BE2C (cell line): Measurements from ENCODE around the gene MFN2.

Source experiments
- DNase-seq: peaks from one replicate; pipeline ENCODE4 v3.0.0-alpha.2; 2020
- H3K27me3 ChIP-seq: fragments of 250-450 bp; sonication (Bioruptor Pico); 2 replicates; pipeline ENCODE4 v1.5.1; 2020; ENCODE audit warnings: mild to moderate bottlenecking
- H3K36me3 ChIP-seq: fragments of 250-450 bp; sonication (Bioruptor Pico); 2 replicates; pipeline ENCODE4 v1.5.1; 2020; ENCODE audit warnings: mild to moderate bottlenecking
- H3K4me1 ChIP-seq: fragments of 250-450 bp; sonication (Bioruptor Pico); 2 replicates; pipeline ENCODE4 v1.5.1; 2020
- H3K4me3 ChIP-seq: 2 replicates; pipeline ENCODE4 v1.5.1; 2011; ENCODE audit warnings: low read depth, low read length
- H3K9me3 ChIP-seq: fragments of 250-450 bp; sonication (Bioruptor Pico); 2 replicates; pipeline ENCODE4 v1.5.1; 2020
- TF ChIP-seq, protein P1 (sequence below): IDR thresholded peaks from 2 replicates; pipeline ENCODE4 v1.5.1; 2012; ENCODE audit warnings: mild to moderate bottlenecking, low read depth, low read length

The MFN2 gene

GRCh38 chr1:11980676-11980972, 380 bp downstream of the MFN2 start:
- Histone ChIP-seq H3K36me3 (peaks cover 13% of the 10 kb centered on the region), H3K9me3 (no peaks in the 10 kb centered on the region), H3K4me3 (peak overlapping the region; percentile 84), H3K4me1 (peaks cover 4% of the 10 kb centered on the region; the same call in 1 of the 2 replicates), H3K27me3 (no peaks in the 10 kb centered on the region)
- no peak for DNase-seq
- TF ChIP-seq, protein P1, sequence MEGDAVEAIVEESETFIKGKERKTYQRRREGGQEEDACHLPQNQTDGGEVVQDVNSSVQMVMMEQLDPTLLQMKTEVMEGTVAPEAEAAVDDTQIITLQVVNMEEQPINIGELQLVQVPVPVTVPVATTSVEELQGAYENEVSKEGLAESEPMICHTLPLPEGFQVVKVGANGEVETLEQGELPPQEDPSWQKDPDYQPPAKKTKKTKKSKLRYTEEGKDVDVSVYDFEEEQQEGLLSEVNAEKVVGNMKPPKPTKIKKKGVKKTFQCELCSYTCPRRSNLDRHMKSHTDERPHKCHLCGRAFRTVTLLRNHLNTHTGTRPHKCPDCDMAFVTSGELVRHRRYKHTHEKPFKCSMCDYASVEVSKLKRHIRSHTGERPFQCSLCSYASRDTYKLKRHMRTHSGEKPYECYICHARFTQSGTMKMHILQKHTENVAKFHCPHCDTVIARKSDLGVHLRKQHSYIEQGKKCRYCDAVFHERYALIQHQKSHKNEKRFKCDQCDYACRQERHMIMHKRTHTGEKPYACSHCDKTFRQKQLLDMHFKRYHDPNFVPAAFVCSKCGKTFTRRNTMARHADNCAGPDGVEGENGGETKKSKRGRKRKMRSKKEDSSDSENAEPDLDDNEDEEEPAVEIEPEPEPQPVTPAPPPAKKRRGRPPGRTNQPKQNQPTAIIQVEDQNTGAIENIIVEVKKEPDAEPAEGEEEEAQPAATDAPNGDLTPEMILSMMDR, result no peak

- Histone ChIP-seq H3K4me3 (no peak overlapping the region; the same call in 1 of the 2 replicates), H3K36me3 (peaks cover 13% of the 10 kb centered on the region)
Observed at GRCh38 chr1:11981378-11982009, 1.2 kb downstream of the MFN2 start.

GRCh38 chr1:11982010-11982392, 1.8 kb downstream of the MFN2 start:
- TF ChIP-seq, protein P1, result peak; percentile 49
- no peaks in the 10 kb centered on the region for H3K9me3 ChIP-seq
- no peak overlapping the region for H3K4me3 ChIP-seq
- no peaks in the 10 kb centered on the region for H3K27me3 ChIP-seq
- no peak for DNase-seq
- peaks cover 4% of the 10 kb centered on the region; the same call in 1 of the 2 replicates for H3K4me1 ChIP-seq
- peaks cover 13% of the 10 kb centered on the region for H3K36me3 ChIP-seq

More at GRCh38 chr1:11981378-11982009, 1.2 kb downstream of the MFN2 start:
- DNase-seq, result no peak
- TF ChIP-seq, protein P1, result no peak
- Histone ChIP-seq H3K4me1 (peaks cover 4% of the 10 kb centered on the region; the same call in 1 of the 2 replicates), H3K9me3 (no peaks in the 10 kb centered on the region), H3K27me3 (no peaks in the 10 kb centered on the region)

GRCh38 chr1:11984121-11984520, 3.9 kb downstream of the MFN2 start:
- Histone ChIP-seq H3K27me3 (no peaks in the 10 kb centered on the region), H3K4me1 (peaks cover 4% of the 10 kb centered on the region; the same call in 1 of the 2 replicates), H3K9me3 (no peaks in the 10 kb centered on the region), H3K4me3 (no peak overlapping the region), H3K36me3 (peaks cover 13% of the 10 kb centered on the region)
- TF ChIP-seq, protein P1, result no peak
- no peak for DNase-seq

DNA sequence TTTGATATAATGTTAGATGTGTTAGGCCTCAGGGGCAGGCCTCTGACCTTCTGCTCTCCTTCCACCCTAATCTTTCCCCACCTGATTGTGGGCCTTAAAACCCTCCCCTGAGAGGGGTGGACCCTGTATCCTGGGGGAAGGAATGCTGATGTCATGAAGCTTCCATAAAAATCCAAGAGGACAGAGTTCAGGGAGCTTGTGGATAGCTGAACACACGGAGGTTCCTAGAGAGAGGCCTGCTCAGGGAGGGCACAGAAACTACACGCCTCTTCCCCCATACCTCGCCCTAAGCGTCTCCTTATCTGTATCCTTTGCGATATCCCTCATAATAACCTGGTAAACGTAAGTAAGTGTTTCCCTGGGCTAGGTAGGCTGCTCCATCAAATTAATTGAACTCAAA, 4.3 kb downstream of the MFN2 start:
- TF ChIP-seq, protein P1, result no peak
- Histone ChIP-seq H3K4me1 (no peaks in the 10 kb centered on the region), H3K9me3 (no peaks in the 10 kb centered on the region), H3K36me3 (peaks cover 13% of the 10 kb centered on the region), H3K4me3 (no peak overlapping the region), H3K27me3 (no peaks in the 10 kb centered on the region)
- DNase-seq, result no peak

GRCh38 chr1:11985171-11985570, 4.9 kb downstream of the MFN2 start:
- no peak for DNase-seq
- Histone ChIP-seq H3K4me1 (no peaks in the 10 kb centered on the region), H3K36me3 (peaks cover 13% of the 10 kb centered on the region), H3K27me3 (no peaks in the 10 kb centered on the region), H3K4me3 (no peak overlapping the region), H3K9me3 (no peaks in the 10 kb centered on the region)
- TF ChIP-seq, protein P1, result no peak
